ENCODE measurements around the gene NOXO1. TPM values are rescaled to one million over a fixed set of nuclear protein-coding genes. Genes with fewer than 3 reads are reported as not detected.

Gene NOXO1
- total and polyA plus RNA-seq, 9 of the 15 experiments (the other 6 are each of a cell fraction or from before 2014, with no cell fraction given), result not detected

GRCh38 chr16:1983544-1984346 lies 2.5 kb upstream of the NOXO1 start, which contains the start of gene GFER (continued):
- TF ChIP-seq, protein P1, sequence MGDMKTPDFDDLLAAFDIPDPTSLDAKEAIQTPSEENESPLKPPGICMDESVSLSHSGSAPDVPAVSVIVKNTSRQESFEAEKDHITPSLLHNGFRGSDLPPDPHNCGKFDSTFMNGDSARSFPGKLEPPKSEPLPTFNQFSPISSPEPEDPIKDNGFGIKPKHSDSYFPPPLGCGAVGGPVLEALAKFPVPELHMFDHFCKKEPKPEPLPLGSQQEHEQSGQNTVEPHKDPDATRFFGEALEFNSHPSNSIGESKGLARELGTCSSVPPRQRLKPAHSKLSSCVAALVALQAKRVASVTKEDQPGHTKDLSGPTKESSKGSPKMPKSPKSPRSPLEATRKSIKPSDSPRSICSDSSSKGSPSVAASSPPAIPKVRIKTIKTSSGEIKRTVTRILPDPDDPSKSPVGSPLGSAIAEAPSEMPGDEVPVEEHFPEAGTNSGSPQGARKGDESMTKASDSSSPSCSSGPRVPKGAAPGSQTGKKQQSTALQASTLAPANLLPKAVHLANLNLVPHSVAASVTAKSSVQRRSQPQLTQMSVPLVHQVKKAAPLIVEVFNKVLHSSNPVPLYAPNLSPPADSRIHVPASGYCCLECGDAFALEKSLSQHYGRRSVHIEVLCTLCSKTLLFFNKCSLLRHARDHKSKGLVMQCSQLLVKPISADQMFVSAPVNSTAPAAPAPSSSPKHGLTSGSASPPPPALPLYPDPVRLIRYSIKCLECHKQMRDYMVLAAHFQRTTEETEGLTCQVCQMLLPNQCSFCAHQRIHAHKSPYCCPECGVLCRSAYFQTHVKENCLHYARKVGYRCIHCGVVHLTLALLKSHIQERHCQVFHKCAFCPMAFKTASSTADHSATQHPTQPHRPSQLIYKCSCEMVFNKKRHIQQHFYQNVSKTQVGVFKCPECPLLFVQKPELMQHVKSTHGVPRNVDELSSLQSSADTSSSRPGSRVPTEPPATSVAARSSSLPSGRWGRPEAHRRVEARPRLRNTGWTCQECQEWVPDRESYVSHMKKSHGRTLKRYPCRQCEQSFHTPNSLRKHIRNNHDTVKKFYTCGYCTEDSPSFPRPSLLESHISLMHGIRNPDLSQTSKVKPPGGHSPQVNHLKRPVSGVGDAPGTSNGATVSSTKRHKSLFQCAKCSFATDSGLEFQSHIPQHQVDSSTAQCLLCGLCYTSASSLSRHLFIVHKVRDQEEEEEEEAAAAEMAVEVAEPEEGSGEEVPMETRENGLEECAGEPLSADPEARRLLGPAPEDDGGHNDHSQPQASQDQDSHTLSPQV (IDR thresholded peaks at IDR 0.05), result peak; percentile 70
- TF ChIP-seq NCOA4 (IDR thresholded peaks at IDR 0.05; ENCODE audit: partially characterized antibody) (no peak), MCM3 (IDR thresholded peaks at IDR 0.05) (no peak), RBBP5 (IDR thresholded peaks at IDR 0.05; ENCODE audit: borderline replicate concordance, insufficient read depth, low read length, poor library complexity, severe bottlenecking) (peak; percentile 92), MTF1 (CRISPR knock-in tag; IDR thresholded peaks at IDR 0.05; ENCODE audit: borderline replicate concordance) (no peak), CCNT2 (IDR thresholded peaks at IDR 0.05; ENCODE audit: borderline replicate concordance, extremely low read depth, insufficient read length, low read depth, low read length) (peak; percentile 92), GTF3C2 (IDR thresholded peaks at IDR 0.05; ENCODE audit: borderline replicate concordance, extremely low read depth, insufficient read length) (no peak)
- TF ChIP-seq, protein P2, sequence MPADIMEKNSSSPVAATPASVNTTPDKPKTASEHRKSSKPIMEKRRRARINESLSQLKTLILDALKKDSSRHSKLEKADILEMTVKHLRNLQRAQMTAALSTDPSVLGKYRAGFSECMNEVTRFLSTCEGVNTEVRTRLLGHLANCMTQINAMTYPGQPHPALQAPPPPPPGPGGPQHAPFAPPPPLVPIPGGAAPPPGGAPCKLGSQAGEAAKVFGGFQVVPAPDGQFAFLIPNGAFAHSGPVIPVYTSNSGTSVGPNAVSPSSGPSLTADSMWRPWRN (IDR thresholded peaks at IDR 0.05; ENCODE audit: low read depth), result peak; percentile 33; the same call in 1 of the 2 replicates
- TF ChIP-seq, protein P3, sequence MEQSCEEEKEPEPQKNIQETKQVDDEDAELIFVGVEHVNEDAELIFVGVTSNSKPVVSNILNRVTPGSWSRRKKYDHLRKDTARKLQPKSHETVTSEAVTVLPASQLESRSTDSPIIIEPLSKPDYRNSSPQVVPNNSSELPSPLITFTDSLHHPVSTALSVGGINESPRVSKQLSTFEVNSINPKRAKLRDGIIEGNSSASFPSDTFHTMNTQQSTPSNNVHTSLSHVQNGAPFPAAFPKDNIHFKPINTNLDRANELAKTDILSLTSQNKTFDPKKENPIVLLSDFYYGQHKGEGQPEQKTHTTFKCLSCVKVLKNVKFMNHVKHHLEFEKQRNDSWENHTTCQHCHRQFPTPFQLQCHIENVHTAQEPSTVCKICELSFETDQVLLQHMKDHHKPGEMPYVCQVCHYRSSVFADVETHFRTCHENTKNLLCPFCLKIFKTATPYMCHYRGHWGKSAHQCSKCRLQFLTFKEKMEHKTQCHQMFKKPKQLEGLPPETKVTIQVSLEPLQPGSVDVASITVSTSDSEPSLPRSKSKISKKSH (CRISPR knock-in tag; IDR thresholded peaks at IDR 0.05), result no peak
- TF ChIP-seq, protein P4, sequence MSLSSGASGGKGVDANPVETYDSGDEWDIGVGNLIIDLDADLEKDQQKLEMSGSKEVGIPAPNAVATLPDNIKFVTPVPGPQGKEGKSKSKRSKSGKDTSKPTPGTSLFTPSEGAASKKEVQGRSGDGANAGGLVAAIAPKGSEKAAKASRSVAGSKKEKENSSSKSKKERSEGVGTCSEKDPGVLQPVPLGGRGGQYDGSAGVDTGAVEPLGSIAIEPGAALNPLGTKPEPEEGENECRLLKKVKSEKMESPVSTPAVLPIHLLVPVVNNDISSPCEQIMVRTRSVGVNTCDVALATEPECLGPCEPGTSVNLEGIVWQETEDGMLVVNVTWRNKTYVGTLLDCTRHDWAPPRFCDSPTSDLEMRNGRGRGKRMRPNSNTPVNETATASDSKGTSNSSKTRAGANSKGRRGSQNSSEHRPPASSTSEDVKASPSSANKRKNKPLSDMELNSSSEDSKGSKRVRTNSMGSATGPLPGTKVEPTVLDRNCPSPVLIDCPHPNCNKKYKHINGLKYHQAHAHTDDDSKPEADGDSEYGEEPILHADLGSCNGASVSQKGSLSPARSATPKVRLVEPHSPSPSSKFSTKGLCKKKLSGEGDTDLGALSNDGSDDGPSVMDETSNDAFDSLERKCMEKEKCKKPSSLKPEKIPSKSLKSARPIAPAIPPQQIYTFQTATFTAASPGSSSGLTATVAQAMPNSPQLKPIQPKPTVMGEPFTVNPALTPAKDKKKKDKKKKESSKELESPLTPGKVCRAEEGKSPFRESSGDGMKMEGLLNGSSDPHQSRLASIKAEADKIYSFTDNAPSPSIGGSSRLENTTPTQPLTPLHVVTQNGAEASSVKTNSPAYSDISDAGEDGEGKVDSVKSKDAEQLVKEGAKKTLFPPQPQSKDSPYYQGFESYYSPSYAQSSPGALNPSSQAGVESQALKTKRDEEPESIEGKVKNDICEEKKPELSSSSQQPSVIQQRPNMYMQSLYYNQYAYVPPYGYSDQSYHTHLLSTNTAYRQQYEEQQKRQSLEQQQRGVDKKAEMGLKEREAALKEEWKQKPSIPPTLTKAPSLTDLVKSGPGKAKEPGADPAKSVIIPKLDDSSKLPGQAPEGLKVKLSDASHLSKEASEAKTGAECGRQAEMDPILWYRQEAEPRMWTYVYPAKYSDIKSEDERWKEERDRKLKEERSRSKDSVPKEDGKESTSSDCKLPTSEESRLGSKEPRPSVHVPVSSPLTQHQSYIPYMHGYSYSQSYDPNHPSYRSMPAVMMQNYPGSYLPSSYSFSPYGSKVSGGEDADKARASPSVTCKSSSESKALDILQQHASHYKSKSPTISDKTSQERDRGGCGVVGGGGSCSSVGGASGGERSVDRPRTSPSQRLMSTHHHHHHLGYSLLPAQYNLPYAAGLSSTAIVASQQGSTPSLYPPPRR (CRISPR knock-in tag; IDR thresholded peaks at IDR 0.05; ENCODE audit: borderline replicate concordance), result peak; percentile 50; the same call in 1 of the 2 replicates

Data from K562 (cell line).